Breast epithelium (tissue), 3 donors: ENCODE results near the gene HAUS8.

ENCODE experiments used
- CTCF ChIP-seq, 3 donors: fragments of 450-650 bp; IDR thresholded peaks; one replicate each; pipeline ENCODE4 v1.5.1; 2016 to 2017; ENCODE audit warnings: antibody characterized with exemption in 3 of 3, mild to moderate bottlenecking in 3 of 3, moderate library complexity in 3 of 3
- POLR2AphosphoS5 ChIP-seq, 3 donors: sonication (generic); formaldehyde crosslinking; IDR thresholded peaks; one replicate each; pipeline ENCODE4 v1.6.1; 2017; ENCODE audit warnings: antibody characterized with exemption in 3 of 3

GRCh38 chr19:17025991-17026658 lies 49.1 kb downstream of the HAUS8 start:
- TF ChIP-seq POLR2AphosphoS5 (IDR thresholded peaks at IDR 0.05), result no peak
- no peak for TF ChIP-seq CTCF (IDR thresholded peaks at IDR 0.05)
